NB4 (cell line): ENCODE measurements around the gene ENDOV.

Experiments
- DNase-seq: peaks from one replicate; pipeline ENCODE4 v3.0.0; 2010; ENCODE audit warnings: low read depth
- H3K4me3 ChIP-seq: one replicate; pipeline ENCODE4 v1.5.1; 2011; ENCODE audit warnings: mild to moderate bottlenecking, low read depth, low read length, moderate library complexity
- CTCF ChIP-seq: IDR thresholded peaks from one replicate; pipeline ENCODE4 v1.5.1; 2012; ENCODE audit warnings: low read depth, low read length
- MAX ChIP-seq: IDR thresholded peaks from 2 replicates; pipeline ENCODE4 v1.6.1; 2011; ENCODE audit warnings: low read depth, low read length
- MYC ChIP-seq: IDR thresholded peaks from 2 replicates; pipeline ENCODE4 v1.6.1; 2011; ENCODE audit warnings: low read depth, low read length
- POLR2A ChIP-seq: IDR thresholded peaks from 2 replicates; pipeline ENCODE4 v1.6.1; 2011; ENCODE audit warnings: mild to moderate bottlenecking; ENCODE audit not compliant: insufficient read length; ENCODE audit errors: extremely low read depth

ENDOV gene

DNA sequence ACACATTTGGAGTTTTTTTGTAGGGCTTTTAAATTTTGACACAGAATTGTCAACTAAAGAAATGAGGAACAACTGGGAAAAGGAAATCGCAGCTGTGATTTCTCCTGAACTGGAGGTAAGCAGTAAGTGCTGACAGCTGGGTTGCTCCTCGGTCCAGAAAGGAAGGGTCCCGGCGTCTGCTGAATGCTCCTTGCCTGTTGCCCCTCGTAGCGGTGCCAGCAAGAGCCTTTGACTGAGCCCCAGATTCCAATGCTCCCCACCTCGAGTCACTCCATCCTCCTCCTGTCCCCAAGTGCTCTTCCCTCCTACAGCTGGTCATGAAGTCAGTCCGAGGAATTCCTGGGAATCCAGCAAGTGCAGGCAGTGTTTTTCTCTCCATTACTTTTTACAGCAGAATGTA lies 32.0 kb upstream of the ENDOV start:
- H3K4me3 ChIP-seq, result no peak overlapping the region
- no peak for DNase-seq
- TF ChIP-seq MYC (no peak), CTCF (no peak), POLR2A (no peak), MAX (no peak)

DNA sequence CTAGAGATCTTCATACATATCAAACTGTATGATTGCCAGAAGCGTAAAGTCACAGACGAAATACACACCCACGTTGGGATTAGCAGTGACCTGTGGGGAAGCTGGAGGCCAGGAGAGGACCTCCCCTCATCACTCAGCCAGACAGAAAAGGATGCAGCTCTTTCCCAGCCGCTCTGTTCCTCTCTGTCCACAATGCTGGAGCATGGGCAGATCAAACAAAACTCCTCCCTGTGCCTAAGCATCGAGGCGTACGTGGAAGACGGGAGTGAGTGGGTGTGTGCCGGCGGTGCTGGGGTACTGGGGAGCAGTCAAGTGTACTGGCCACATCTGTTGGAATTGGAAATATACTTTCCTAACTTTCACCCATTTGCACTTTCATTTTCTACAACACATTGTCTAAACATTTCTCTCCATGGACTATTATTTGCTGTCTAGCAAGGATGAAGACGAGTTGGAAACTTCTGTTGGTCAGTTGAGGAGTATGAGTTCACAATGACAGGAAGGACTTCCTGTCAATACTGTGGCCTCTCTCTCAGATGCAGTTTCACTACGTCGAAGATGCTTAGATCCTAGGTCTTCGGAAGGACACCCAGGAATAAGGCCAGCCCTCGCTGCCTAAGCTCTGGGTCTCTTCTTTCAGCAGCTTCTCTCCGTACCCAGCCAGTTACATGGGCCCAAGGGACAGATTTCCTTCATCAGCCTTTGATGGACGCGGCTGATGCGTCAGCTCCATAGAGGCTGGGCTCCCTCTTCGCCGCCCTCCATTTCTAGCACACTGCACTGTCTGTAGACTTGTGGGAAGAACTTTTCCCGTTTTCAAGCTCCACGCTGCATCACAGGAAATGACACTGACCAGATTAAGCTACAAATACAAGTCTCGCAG lies 30.6 kb upstream of the ENDOV start:
- no peak for DNase-seq
- H3K4me3 ChIP-seq, result no peak overlapping the region
- TF ChIP-seq MAX, result no peak
- TF ChIP-seq MYC, result no peak
- no peak for TF ChIP-seq CTCF
- no peak for TF ChIP-seq POLR2A

DNA sequence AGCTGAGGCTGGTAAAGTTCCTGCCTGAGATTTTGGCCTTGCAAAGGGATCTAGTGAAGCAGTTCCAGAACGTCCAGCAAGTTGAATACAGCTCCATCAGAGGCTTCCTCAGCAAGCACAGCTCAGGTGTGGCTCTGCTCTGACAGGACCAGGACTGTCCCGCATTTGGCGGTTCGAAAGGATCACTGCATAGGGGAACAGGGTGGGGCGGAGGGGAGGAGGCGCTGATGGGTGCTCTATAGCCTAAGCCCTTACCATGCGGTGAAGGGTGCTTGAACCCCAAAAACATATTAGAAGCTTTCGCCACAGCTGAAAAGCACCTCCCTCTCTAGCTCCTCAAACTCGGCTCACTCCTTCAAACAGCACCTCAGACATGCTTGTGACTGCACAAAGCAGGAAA lies 29.9 kb upstream of the ENDOV start:
- DNase-seq, result no peak
- TF ChIP-seq POLR2A (no peak), CTCF (no peak), MYC (no peak), MAX (no peak)

GRCh38 chr17:80386341-80386740 lies 28.6 kb upstream of the ENDOV start:
- no peak overlapping the region for H3K4me3 ChIP-seq
- DNase-seq, result no peak
- TF ChIP-seq MYC (no peak), MAX (no peak), POLR2A (no peak), CTCF (no peak)

More for the DNA sequence above, 29.9 kb upstream of the ENDOV start:
- no peak overlapping the region for H3K4me3 ChIP-seq

DNA sequence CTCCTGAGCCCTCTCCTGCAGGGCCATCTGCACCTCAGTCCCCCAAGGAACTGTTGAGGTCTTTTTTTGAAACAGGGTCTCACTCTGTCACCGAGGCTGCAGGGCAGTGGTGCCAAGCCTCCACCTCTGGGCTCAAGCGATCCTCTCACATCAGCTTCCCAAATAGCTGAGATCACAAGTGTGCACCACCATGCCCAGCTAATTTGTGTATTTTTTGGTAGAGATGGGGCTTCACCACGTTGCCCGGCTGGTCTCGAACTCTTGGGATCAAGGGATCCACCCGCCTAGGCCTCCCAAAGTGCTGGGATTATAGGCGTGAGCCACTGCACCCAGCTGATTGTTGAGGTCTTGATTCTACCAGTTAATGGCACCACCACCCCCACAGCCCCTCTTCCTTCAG lies 27.9 kb upstream of the ENDOV start:
- DNase-seq, result no peak
- no peak overlapping the region for H3K4me3 ChIP-seq
- TF ChIP-seq MAX, result no peak
- no peak for TF ChIP-seq CTCF
- no peak for TF ChIP-seq POLR2A
- TF ChIP-seq MYC, result no peak
